Right lobe of liver (tissue), 4 donors: ENCODE measurements around the gene PIK3CG.

Source experiments
- POLR2A ChIP-seq: fragments of 450-650 bp; IDR thresholded peaks from one replicate; pipeline ENCODE4 v1.6.1; 2017; ENCODE audit warnings: antibody characterized with exemption, mild to moderate bottlenecking
- TF ChIP-seq, protein P1 (sequence below), 4 donors: fragments of 200-600 bp in 3 of 4; fragments of 450-650 bp in 1 of 4; IDR thresholded peaks; one replicate each; pipeline versions ENCODE4 v1.5.1 to v1.8.0; 2016 to 2022; ENCODE audit warnings: antibody characterized with exemption in 4 of 4, mild to moderate bottlenecking in 2 of 4
- donor health status: DM: no; HTN: no; CAD: no.
- donor health status: DM: no; HTN: no; CAD: no.
- donor health status: DM: no; HTN: yes; CAD: no.

- TF ChIP-seq, protein P1, sequence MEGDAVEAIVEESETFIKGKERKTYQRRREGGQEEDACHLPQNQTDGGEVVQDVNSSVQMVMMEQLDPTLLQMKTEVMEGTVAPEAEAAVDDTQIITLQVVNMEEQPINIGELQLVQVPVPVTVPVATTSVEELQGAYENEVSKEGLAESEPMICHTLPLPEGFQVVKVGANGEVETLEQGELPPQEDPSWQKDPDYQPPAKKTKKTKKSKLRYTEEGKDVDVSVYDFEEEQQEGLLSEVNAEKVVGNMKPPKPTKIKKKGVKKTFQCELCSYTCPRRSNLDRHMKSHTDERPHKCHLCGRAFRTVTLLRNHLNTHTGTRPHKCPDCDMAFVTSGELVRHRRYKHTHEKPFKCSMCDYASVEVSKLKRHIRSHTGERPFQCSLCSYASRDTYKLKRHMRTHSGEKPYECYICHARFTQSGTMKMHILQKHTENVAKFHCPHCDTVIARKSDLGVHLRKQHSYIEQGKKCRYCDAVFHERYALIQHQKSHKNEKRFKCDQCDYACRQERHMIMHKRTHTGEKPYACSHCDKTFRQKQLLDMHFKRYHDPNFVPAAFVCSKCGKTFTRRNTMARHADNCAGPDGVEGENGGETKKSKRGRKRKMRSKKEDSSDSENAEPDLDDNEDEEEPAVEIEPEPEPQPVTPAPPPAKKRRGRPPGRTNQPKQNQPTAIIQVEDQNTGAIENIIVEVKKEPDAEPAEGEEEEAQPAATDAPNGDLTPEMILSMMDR (IDR thresholded peaks at IDR 0.05): no peak
- TF ChIP-seq POLR2A: no peak
Measured at GRCh38 chr7:106868364-106868763, 3.3 kb downstream of the PIK3CG start.
